OCI-LY7 (cell line): ENCODE results near the gene STRBP. TPM values are rescaled to one million over a fixed set of nuclear protein-coding genes. Genes with fewer than 3 reads are reported as not detected.
"Not testable (repeated sequence)": the region's sequence is repeated elsewhere in the genome, so short reads cannot be mapped to it uniquely, and the experiment has no call there.

Experiments used
- BruUV-seq: library from RNA; stranded (reverse); fragments of 400-500 nt; replicated peaks from 2 replicates; lab custom pipeline; 2021; lab: Mats Ljungman, UMichigan
- CTCF ChIA-PET: fragments of 300-600 bp; sonication (Branson Sonifier 250); formaldehyde crosslinking; loops from one replicate; lab custom pipeline; 2022; ENCODE audit warnings: antibody characterized with exemption; ENCODE audit not compliant: unreplicated experiment; lab: Charles Lee
- POLR2A ChIA-PET: fragments of 300-600 bp; sonication (Branson Sonifier 250); formaldehyde crosslinking; loops from one replicate; lab custom pipeline; 2022; ENCODE audit warnings: antibody characterized with exemption; lab: Charles Lee
- DNase-seq: peaks from one replicate; pipeline ENCODE4 v3.0.0-alpha.2; 2015; ENCODE audit warnings: low spot score
- H2AFZ ChIP-seq: fragments of 200-600 bp; sonication (generic), shearing (Covaris generic); 2 replicates; pipeline ENCODE4 v1.6.1; 2014; ENCODE audit warnings: mild to moderate bottlenecking, antibody characterized with exemption, low read length, moderate library complexity
- H3K27ac ChIP-seq: fragments of 200-600 bp; sonication (generic); 2 replicates; pipeline ENCODE4 v1.5.1; 2014; ENCODE audit warnings: mixed run types, low read depth, mild to moderate bottlenecking, moderate library complexity, low read length, inconsistent platforms; ENCODE audit not compliant: poor library complexity, severe bottlenecking
- H3K36me3 ChIP-seq: fragments of 200-600 bp; sonication (generic); 2 replicates; pipeline ENCODE4 v1.6.1; 2014; ENCODE audit warnings: mild to moderate bottlenecking, antibody characterized with exemption, low read length, moderate library complexity, mixed read lengths; ENCODE audit not compliant: insufficient read depth
- H3K4me1 ChIP-seq: fragments of 200-600 bp; sonication (generic); 2 replicates; pipeline ENCODE4 v1.5.1; 2014; ENCODE audit warnings: mild to moderate bottlenecking, low read length; ENCODE audit not compliant: insufficient read depth, poor library complexity, severe bottlenecking
- H3K4me2 ChIP-seq: fragments of 200-600 bp; sonication (generic); 2 replicates; pipeline ENCODE4 v1.6.1; 2014; ENCODE audit warnings: mild to moderate bottlenecking, low read length
- H3K4me3 ChIP-seq: fragments of 200-600 bp; sonication (generic); 2 replicates; pipeline ENCODE4 v1.5.1; 2014; ENCODE audit warnings: mild to moderate bottlenecking, low read depth, low read length; ENCODE audit not compliant: poor library complexity, severe bottlenecking
- H3K79me2 ChIP-seq: fragments of 200-600 bp; sonication (generic); 2 replicates; pipeline ENCODE4 v1.6.1; 2016; ENCODE audit warnings: low read depth, mild to moderate bottlenecking, low read length, moderate library complexity, mixed read lengths; ENCODE audit not compliant: insufficient read depth
- H3K9me2 ChIP-seq: fragments of 200-600 bp; sonication (generic); 2 replicates; pipeline ENCODE4 v1.6.1; 2016; ENCODE audit warnings: mild to moderate bottlenecking, low read length, mixed read lengths; ENCODE audit not compliant: insufficient read depth
- H3K9me3 ChIP-seq: fragments of 200-600 bp; sonication (generic); 2 replicates; pipeline ENCODE4 v1.6.1; 2014; ENCODE audit warnings: mild to moderate bottlenecking, mixed run types, low read length, mixed read lengths
- H4K20me1 ChIP-seq: fragments of 200-600 bp; sonication (generic); 2 replicates; pipeline ENCODE4 v1.6.1; 2014; ENCODE audit warnings: mild to moderate bottlenecking, antibody characterized with exemption, low read length, moderate library complexity, mixed read lengths; ENCODE audit not compliant: insufficient read depth
- EZH2phosphoT487 ChIP-seq: fragments of 200-600 bp; sonication (generic); IDR thresholded peaks from 2 replicates; pipeline ENCODE4 v1.6.1; 2018; ENCODE audit warnings: low read depth, borderline replicate concordance, mild to moderate bottlenecking, mixed run types, antibody characterized with exemption, low read length, moderate library complexity, mixed read lengths
- intact Hi-C: fragments of 100-400 bp; cut with micrococcal nuclease; formaldehyde crosslinking; loops from one replicate; pipeline ENCODE4 v1.10.0; 2022; ENCODE audit not compliant: unreplicated experiment
- total RNA-seq, 2 experiments: library from RNA; depleted of rRNA in 1 of 2; stranded (reverse); fragments of >200 nt in 1 of 2; shearing (Covaris generic) in 1 of 2; gene quantifications; 2 replicates each; pipeline ENCODE4 v1.2.3, GENCODE V29; 2014 to 2022
- TF ChIP-seq, protein P1 (sequence below): fragments of 200-600 bp; sonication (generic); conservative IDR thresholded peaks from 2 replicates; pipeline ENCODE4 v1.5.1; 2014; ENCODE audit warnings: mild to moderate bottlenecking, antibody characterized with exemption, low read length, moderate library complexity, mixed read lengths

The STRBP gene
- total RNA-seq, 2 experiments from 2014 or later, result 82.8 to 179 TPM

DNA sequence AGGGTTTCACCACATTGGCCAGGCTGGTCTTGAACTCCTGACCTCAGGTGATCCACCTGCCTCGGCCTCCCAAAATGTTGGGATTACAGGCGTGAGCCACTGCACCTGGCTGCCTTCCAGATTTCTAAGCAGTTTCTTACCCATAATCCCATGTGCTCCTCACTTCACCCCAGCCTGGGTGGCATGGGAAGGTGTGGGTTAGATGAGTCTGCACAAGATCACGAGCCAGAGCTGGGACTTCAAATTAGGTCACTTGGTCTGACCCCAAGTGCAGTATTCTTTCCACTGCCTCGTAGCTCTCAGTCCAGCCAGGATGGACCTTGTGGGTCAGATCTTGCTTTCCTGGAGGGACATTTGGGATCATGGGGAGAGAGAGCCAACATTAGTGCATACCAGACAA is 37.5 kb upstream of the STRBP start:
- TF ChIP-seq, protein P1, sequence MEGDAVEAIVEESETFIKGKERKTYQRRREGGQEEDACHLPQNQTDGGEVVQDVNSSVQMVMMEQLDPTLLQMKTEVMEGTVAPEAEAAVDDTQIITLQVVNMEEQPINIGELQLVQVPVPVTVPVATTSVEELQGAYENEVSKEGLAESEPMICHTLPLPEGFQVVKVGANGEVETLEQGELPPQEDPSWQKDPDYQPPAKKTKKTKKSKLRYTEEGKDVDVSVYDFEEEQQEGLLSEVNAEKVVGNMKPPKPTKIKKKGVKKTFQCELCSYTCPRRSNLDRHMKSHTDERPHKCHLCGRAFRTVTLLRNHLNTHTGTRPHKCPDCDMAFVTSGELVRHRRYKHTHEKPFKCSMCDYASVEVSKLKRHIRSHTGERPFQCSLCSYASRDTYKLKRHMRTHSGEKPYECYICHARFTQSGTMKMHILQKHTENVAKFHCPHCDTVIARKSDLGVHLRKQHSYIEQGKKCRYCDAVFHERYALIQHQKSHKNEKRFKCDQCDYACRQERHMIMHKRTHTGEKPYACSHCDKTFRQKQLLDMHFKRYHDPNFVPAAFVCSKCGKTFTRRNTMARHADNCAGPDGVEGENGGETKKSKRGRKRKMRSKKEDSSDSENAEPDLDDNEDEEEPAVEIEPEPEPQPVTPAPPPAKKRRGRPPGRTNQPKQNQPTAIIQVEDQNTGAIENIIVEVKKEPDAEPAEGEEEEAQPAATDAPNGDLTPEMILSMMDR, result no peak
- no peak for TF ChIP-seq EZH2phosphoT487
- no peak overlapping the region for H3K4me2 ChIP-seq
- POLR2A ChIA-PET, result interaction anchor here (0.5 to 1.9 kb wide), 4 partner anchors 17 to 1826 kb away, joined by 3 to 6 read pairs (median 4); no protein-coding TSS in a partner anchor
- intact Hi-C loops, result no loop called here
- no peaks in the 10 kb centered on the region for H3K9me2 ChIP-seq
- no peak overlapping the region for H2AFZ ChIP-seq
- CTCF ChIA-PET, result interaction anchor here (0.5 kb wide), 1 partner anchor 1360 kb away, joined by 3 read pairs; no protein-coding TSS in a partner anchor
- H3K27ac ChIP-seq, result no peak overlapping the region
- no peak for DNase-seq
- H3K4me1 ChIP-seq, result peaks cover 24% of the 10 kb centered on the region
- BruUV-seq, result no TSS peak
- H4K20me1 ChIP-seq, result no peaks in the 10 kb centered on the region
- H3K36me3 ChIP-seq, result no peaks in the 10 kb centered on the region
- H3K79me2 ChIP-seq, result no peaks in the 10 kb centered on the region
- H3K4me3 ChIP-seq, result no peak overlapping the region
- H3K9me3 ChIP-seq, result no peaks in the 10 kb centered on the region

DNA sequence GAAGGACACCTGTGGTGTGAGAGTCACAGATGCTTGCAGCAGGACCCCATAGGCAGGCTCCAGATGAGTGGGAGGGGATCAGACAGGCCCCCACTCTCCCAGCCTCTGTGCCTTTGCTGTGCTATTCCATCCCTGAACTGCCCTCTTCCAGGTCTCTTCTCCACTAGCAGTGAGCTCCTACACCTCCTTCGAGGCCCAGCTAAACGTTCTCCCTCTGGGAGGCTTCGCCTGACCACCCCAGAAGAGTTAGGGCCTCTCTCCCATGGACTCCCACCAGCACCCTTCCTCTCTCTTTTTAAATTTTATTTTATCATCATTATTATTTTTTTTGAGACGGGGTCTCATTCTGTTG is 35.9 kb upstream of the STRBP start:
- Histone ChIP-seq H3K9me3 (no peaks in the 10 kb centered on the region), H4K20me1 (no peaks in the 10 kb centered on the region), H3K4me3 (peak overlapping the region; percentile 38), H3K4me1 (peaks cover 24% of the 10 kb centered on the region), H3K4me2 (peak overlapping the region; percentile 65), H3K79me2 (no peaks in the 10 kb centered on the region), H3K27ac (peak overlapping the region; percentile 52), H2AFZ (peak overlapping the region; percentile 97), H3K9me2 (no peaks in the 10 kb centered on the region), H3K36me3 (no peaks in the 10 kb centered on the region)
- ChIA-PET CTCF (no interaction called here), POLR2A (interaction anchor here (1.0 to 1.9 kb wide), 4 partner anchors 11 to 211 kb away, joined by 3 to 6 read pairs (median 6); no protein-coding TSS in a partner anchor)
- TF ChIP-seq, protein P1, result no peak
- TF ChIP-seq EZH2phosphoT487, result no peak
- intact Hi-C loops, result no loop called here
- DNase-seq, result no peak
- BruUV-seq, result no TSS peak

DNA sequence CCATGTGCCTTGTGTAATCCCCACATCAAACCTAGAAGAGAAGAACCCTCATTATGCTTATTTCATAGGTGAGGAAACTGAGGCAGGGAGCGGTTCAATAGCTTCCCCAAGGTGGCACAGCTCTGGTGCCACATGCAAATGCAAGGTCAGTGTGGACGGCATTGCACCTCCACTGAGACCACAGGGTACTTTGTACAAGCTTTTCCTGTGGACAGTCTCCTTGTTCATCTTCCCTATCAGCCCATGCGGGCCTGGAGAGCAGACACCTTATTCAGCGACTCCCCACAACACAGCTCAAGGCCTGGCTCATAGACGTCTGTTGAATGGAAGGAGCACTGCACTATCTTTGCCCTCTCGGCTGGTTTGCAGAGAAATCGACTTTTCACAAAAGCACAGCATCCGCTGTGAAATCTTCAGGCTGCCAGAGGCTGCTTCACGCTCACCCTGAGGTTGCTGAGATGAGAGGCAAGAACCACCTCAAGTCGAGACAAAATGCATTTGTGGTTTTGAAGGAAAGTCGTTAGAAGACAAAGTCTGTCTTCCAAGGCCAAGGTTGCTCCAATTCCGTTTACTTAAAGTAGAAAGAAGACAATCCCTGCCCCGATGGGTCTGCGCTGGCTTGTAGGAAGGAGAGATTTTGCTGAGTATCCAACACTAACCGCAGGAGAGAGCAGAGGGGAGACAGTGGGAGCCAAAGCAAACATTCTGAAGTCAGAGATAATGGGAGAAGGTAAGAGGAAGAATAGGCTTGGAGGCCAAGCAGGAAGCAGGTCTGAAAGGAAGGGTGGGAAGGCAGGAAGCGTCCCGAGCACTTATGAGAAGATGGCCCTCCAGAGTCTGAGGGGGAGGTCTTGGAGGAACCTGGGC is 34.2 kb upstream of the STRBP start:
- H3K4me2 ChIP-seq, result no peak overlapping the region
- intact Hi-C loops, result no loop called here
- H3K9me3 ChIP-seq, result no peaks in the 10 kb centered on the region
- no peak for TF ChIP-seq EZH2phosphoT487
- TF ChIP-seq, protein P1, result no peak
- H3K4me1 ChIP-seq, result peaks cover 19% of the 10 kb centered on the region
- no peaks in the 10 kb centered on the region for H4K20me1 ChIP-seq
- no peak overlapping the region for H2AFZ ChIP-seq
- no peaks in the 10 kb centered on the region for H3K9me2 ChIP-seq
- no peaks in the 10 kb centered on the region for H3K36me3 ChIP-seq
- H3K27ac ChIP-seq, result no peak overlapping the region
- ChIA-PET CTCF (no interaction called here), POLR2A (no interaction called here)
- no TSS peak for BruUV-seq
- no peaks in the 10 kb centered on the region for H3K79me2 ChIP-seq
- no peak overlapping the region for H3K4me3 ChIP-seq
- DNase-seq, result no peak

DNA sequence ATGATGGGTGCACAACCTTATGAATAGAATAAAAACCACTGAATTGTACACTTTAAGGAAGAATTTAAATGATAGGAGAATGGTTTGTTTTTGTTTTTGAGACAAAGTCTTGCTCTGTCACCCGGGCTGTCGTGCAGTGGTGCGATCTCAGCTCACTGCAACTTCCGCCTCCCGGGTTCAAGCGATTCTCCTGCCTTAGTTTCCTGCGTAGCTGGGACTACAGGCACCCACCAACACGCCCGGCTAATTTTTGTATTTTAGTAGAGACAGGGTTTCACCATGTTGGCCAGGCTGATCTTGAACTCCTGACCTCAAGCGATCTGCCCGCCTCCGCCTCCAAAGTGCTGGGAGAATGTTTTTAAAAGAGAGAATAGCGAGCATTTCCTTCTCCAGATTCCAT is 33.5 kb upstream of the STRBP start:
- H3K79me2 ChIP-seq, CTCF ChIA-PET, H3K9me3 ChIP-seq, BruUV-seq, H3K9me2 ChIP-seq, H4K20me1 ChIP-seq, H3K4me3 ChIP-seq, H3K4me2 ChIP-seq, H2AFZ ChIP-seq, DNase-seq, POLR2A ChIA-PET, H3K36me3 ChIP-seq, intact Hi-C loops, H3K27ac ChIP-seq: not testable (repeated sequence)
- H3K4me1 ChIP-seq, result peaks cover 17% of the 10 kb centered on the region
